CD4-positive, alpha-beta T cell treated with Interleukin-15 for 1 hour (primary cell): ENCODE measurements around the gene IGSF22.

Experiments used
- DNase-seq: peaks from one replicate; pipeline ENCODE4 v3.0.0-alpha.2; 2020

The IGSF22 gene

GRCh38 chr11:18726040-18726439 lies at the start of gene IGSF22:
Gene IGSF22, minus strand, starts transcription at chr11:18726188. Its CDS starts 1,952 bp downstream, at chr11:18724236.
- no peak for DNase-seq

GRCh38 chr11:18774801-18775200 lies 48.8 kb upstream of the IGSF22 start:
- no peak for DNase-seq

GRCh38 chr11:18773681-18774080 lies 47.7 kb upstream of the IGSF22 start:
- no peak for DNase-seq

- no peak for DNase-seq
Observed at GRCh38 chr11:18773104-18773503, 47.1 kb upstream of the IGSF22 start.

GRCh38 chr11:18772211-18772610 lies 46.2 kb upstream of the IGSF22 start:
- no peak for DNase-seq

GRCh38 chr11:18771266-18772035 lies 45.5 kb upstream of the IGSF22 start:
- no peak for DNase-seq

GRCh38 chr11:18770479-18771125 lies 44.6 kb upstream of the IGSF22 start:
- DNase-seq, result no peak

- no peak for DNase-seq
Observed at GRCh38 chr11:18769802-18770456, 43.9 kb upstream of the IGSF22 start.

- DNase-seq, result no peak
Observed at GRCh38 chr11:18768978-18769377, 43.0 kb upstream of the IGSF22 start.

GRCh38 chr11:18768472-18768901 lies 42.5 kb upstream of the IGSF22 start:
- no peak for DNase-seq

GRCh38 chr11:18766015-18766414 lies 40.0 kb upstream of the IGSF22 start:
- no peak for DNase-seq

- DNase-seq, result no peak
Observed at GRCh38 chr11:18765554-18765953, 39.6 kb upstream of the IGSF22 start.

GRCh38 chr11:18761741-18762140 lies 35.8 kb upstream of the IGSF22 start:
- no peak for DNase-seq

- no peak for DNase-seq
Observed at GRCh38 chr11:18761144-18761543, 35.2 kb upstream of the IGSF22 start.

GRCh38 chr11:18757811-18758210 lies 31.8 kb upstream of the IGSF22 start:
- DNase-seq, result no peak

GRCh38 chr11:18756889-18757288 lies 30.9 kb upstream of the IGSF22 start:
- DNase-seq, result no peak

- DNase-seq, result no peak
Observed at GRCh38 chr11:18754308-18754707, 28.3 kb upstream of the IGSF22 start.

GRCh38 chr11:18752502-18752901 lies 26.5 kb upstream of the IGSF22 start:
- DNase-seq, result no peak

- no peak for DNase-seq
Observed at GRCh38 chr11:18750944-18751343, 25.0 kb upstream of the IGSF22 start.

GRCh38 chr11:18749681-18750319 lies 23.8 kb upstream of the IGSF22 start:
- no peak for DNase-seq

- no peak for DNase-seq
Observed at GRCh38 chr11:18748766-18749365, 22.9 kb upstream of the IGSF22 start.

GRCh38 chr11:18745251-18745650 lies 19.3 kb upstream of the IGSF22 start:
- no peak for DNase-seq

- DNase-seq, result no peak
Observed at GRCh38 chr11:18743900-18744514, 18.0 kb upstream of the IGSF22 start.
